Measurements from ENCODE around the gene ADAM10. TPM values are rescaled to one million over a fixed set of nuclear protein-coding genes. Genes with fewer than 3 reads are reported as not detected.

Gene ADAM10
- total and polyA plus RNA-seq, 2 of the 8 experiments (the other 6 are each of a cell fraction or from before 2014, with no cell fraction given) = 46.5 to 163 TPM

- Histone ChIP-seq H2BK12ac (ENCODE audit: low read depth, low read length) (no peak overlapping the region), H4K91ac (replicated peaks; ENCODE audit: insufficient read length, low read length) (no peak overlapping the region), H3K27ac (ENCODE audit: low read depth, low read length) (no peak overlapping the region), H3K4ac (replicated peaks; ENCODE audit: insufficient read length, low read depth, low read length) (no peak overlapping the region), H3K36me3 (ENCODE audit: control insufficient read depth in 2 of 4, insufficient read depth in 4 of 4, low read length in 3 of 4) (peaks cover 0 to 5% (median 2%) of the 10 kb centered on the region in 4 experiments; a peak in 2 of 8 replicates), H3K79me2 (ENCODE audit: control insufficient read depth in 1 of 2, insufficient read depth in 2 of 2, low read length in 2 of 2) (no peaks in the 10 kb centered on the region), H3K9me3 (ENCODE audit: insufficient read depth in 2 of 2, low read depth in 1 of 2, low read length in 1 of 2) (no peaks in the 10 kb centered on the region), H2BK20ac (ENCODE audit: low read length) (no peak overlapping the region), H3K23me2 (ENCODE audit: low read depth, low read length) (no peaks in the 10 kb centered on the region; the same call in 1 of the 2 replicates), H3K56ac (replicated peaks; ENCODE audit: insufficient read length, low read depth, low read length) (no peak overlapping the region), H3K4me2 (ENCODE audit: insufficient read depth in 1 of 2, low read depth in 2 of 2, low read length in 2 of 2) (no peak overlapping the region), H2AFZ (ENCODE audit: low read length) (no peak overlapping the region), H3K79me1 (ENCODE audit: low read depth, low read length) (no peaks in the 10 kb centered on the region), H3K18ac (ENCODE audit: extremely low read depth, low read length) (no peak overlapping the region), H3K23ac (ENCODE audit: insufficient read length) (no peak overlapping the region), H4K5ac (ENCODE audit: insufficient read length, low read depth, low read length) (no peak overlapping the region), H3K14ac (ENCODE audit: insufficient read length) (no peak overlapping the region), H3K4me1 (replicated peaks in 1 of 4; ENCODE audit: control insufficient read depth in 3 of 4, insufficient read depth in 4 of 4, low read length in 3 of 4) (peaks cover 0 to 4% (median 0%) of the 10 kb centered on the region in 4 experiments; a peak in 2 of 7 replicates), H2BK15ac (ENCODE audit: low read length) (no peak overlapping the region), H4K8ac (ENCODE audit: extremely low read depth, insufficient read depth, low read length) (no peak overlapping the region), H3K27me3 (replicated peaks in 1 of 4; ENCODE audit: control insufficient read depth in 3 of 4, extremely low read depth in 1 of 4, insufficient read depth in 3 of 4, low read length in 3 of 4) (no peaks in the 10 kb centered on the region), H2AK5ac (ENCODE audit: low read depth, low read length) (no peak overlapping the region), H3K4me3 (ENCODE audit: extremely low read depth in 1 of 4, insufficient read depth in 2 of 4, low read depth in 3 of 4, low read length in 4 of 4) (no peak overlapping the region), H2BK120ac (replicated peaks; ENCODE audit: low read depth, low read length) (no peak overlapping the region), H4K20me1 (replicated peaks in 1 of 2; ENCODE audit: control insufficient read depth in 1 of 2, insufficient read depth in 2 of 2, low read length in 2 of 2) (no peaks in the 10 kb centered on the region), H2BK5ac (ENCODE audit: low read depth, low read length) (no peak overlapping the region), H3K9ac (replicated peaks in 1 of 4; ENCODE audit: extremely low read depth in 1 of 4, low read depth in 3 of 4, low read length in 3 of 4) (no peak overlapping the region)
- DNase-seq (ENCODE audit: low read depth in 1 of 2, low spot score in 2 of 2) (no peak), FAIRE-seq (no peak)
- CTCF ChIA-PET (ENCODE audit: partially characterized antibody) = no interaction called here
- TF ChIP-seq TCF12 (IDR thresholded peaks at IDR 0.05; ENCODE audit: low read depth, low read length) (no peak), TAF7 (optimal IDR thresholded peaks at IDR 0.05; ENCODE audit: borderline replicate concordance, low read depth, low read length) (no peak), SUZ12 (IDR thresholded peaks at IDR 0.05; ENCODE audit: low read length) (no peak), GABPA (IDR thresholded peaks at IDR 0.05; ENCODE audit: borderline replicate concordance, insufficient read depth, low read length) (no peak)
- POLR2A ChIA-PET (ENCODE audit: partially characterized antibody) = no interaction called here
- WGBS, 2 experiments (ENCODE audit: extremely low coverage in 1 of 2, insufficient coverage in 1 of 2, insufficient read length in 1 of 2, insufficient replicate concordance in 2 of 2, low coverage in 1 of 2, low lambda C conversion rate in 2 of 2, missing lambda C conversion rate in 1 of 2) = 85% methylated on average over 3 of the region's 3 CpGs; no CpG with 5 or more reads in 1 of the 2 experiments
These were observed 153.8 kb downstream of the ADAM10 start for GRCh38 chr15:58595516-58596263.

Measured in H1 (cell line).